ENCODE data around the gene NUDT9.

DNA sequence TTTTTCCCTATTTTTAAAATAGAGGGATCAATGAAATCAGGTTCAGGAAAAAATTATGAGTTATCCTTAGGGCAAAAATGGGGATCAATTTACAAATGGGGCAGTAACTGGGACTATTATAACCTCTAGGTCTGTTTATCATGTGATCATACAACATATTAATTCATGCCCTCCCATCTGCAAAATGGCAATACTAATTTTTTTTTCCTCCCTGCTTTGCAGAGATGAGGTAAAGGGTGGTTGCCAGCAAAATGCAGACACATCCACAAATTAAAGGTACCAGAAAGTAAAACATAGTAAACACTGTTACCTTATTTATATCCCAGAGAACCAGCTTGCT, 31.9 kb upstream of the NUDT9 start:
- TF ChIP-seq CTCF (IDR thresholded peaks at IDR 0.05) (no peak), POLR2A (IDR thresholded peaks at IDR 0.05) (no peak)

Measured in thyroid gland (tissue), 4 donors.